DMS 273 (cell line): Measurements from ENCODE around the gene FBLN2.

ENCODE experiments used
- DNase-seq: peaks from one replicate; lab custom pipeline; 2025; ENCODE audit not compliant: unreplicated experiment; lab: John Stamatoyannopoulos, UW

FBLN2 gene

GRCh38 chr3:13659221-13659969 lies 110.5 kb downstream of the FBLN2 start:
- no peak for DNase-seq

- DNase-seq, result no peak
Measured at GRCh38 chr3:13660042-13660874, 111.3 kb downstream of the FBLN2 start.

GRCh38 chr3:13661121-13661520 lies 112.2 kb downstream of the FBLN2 start:
- no peak for DNase-seq

GRCh38 chr3:13662238-13662847 lies 113.4 kb downstream of the FBLN2 start:
- DNase-seq, result no peak

- DNase-seq, result no peak
Measured at GRCh38 chr3:13663781-13664535, 115.0 kb downstream of the FBLN2 start.

GRCh38 chr3:13665582-13666226 lies 116.8 kb downstream of the FBLN2 start:
- DNase-seq, result peak; percentile 22

GRCh38 chr3:13666227-13666619 lies 117.3 kb downstream of the FBLN2 start:
- DNase-seq, result no peak

GRCh38 chr3:13666781-13667709 lies 118.1 kb downstream of the FBLN2 start:
- peak; percentile 14 for DNase-seq

- DNase-seq, result no peak
Measured at GRCh38 chr3:13668136-13668535, 119.2 kb downstream of the FBLN2 start.

- DNase-seq, result no peak
Measured at GRCh38 chr3:13669457-13669856, 120.5 kb downstream of the FBLN2 start.

- DNase-seq, result no peak
Measured at GRCh38 chr3:13670292-13670691, 121.4 kb downstream of the FBLN2 start.

GRCh38 chr3:13671482-13672233 lies 122.7 kb downstream of the FBLN2 start:
- no peak for DNase-seq

- DNase-seq, result peak; percentile 10
Measured at GRCh38 chr3:13673207-13673606, 124.3 kb downstream of the FBLN2 start.

GRCh38 chr3:13674538-13675185 lies 125.7 kb downstream of the FBLN2 start:
- no peak for DNase-seq

- DNase-seq, result no peak
Measured at GRCh38 chr3:13676356-13677017, 127.6 kb downstream of the FBLN2 start.

GRCh38 chr3:13677272-13677671 lies 128.3 kb downstream of the FBLN2 start:
- DNase-seq, result no peak

- no peak for DNase-seq
Measured at GRCh38 chr3:13681931-13682330, 133.0 kb downstream of the FBLN2 start.
